GM18520 (cell line): ENCODE measurements around the gene C1orf210.

Experiments used
- ATAC-seq: cut with Tn5 transposase; IDR thresholded peaks from one replicate; pipeline ENCODE4 v1.9.1; 2021; ENCODE audit not compliant: unreplicated experiment

The C1orf210 gene

DNA sequence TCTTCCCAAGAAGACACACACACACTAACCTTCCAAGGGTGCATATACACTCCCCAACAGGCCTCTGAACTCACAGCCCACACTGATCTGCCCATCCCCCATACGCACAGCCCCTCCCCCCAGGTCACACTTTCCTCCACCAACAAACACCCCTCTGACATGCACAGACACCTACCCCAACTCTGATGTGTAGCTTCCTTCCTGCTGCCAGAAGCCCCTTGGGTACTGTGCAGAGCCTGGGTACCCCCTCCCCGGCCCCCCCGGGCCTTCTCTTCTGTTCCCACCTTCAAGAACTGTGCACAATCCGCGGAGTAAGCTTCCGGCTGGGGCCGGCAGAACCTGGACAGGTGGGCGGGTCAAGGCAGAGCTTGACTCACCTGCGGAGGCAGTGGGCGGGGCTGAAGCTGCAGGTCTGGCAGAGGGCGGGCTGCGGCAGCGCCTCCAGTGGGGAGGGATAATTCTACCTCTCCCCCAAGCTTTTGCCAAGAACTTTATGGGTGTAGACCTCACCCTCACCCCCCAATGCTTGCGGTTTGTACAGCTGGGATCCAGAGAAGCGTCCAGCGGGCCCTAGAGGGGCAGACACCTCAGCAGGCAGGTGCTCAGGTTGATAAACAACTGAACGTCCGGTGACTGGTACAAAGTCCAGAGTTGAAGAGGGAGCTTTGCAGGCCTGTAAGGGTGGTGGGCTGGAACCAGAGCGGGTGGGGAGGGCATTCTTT is at the start of gene C1orf210:
C1orf210 (minus strand) TSS at position 313 of the 722 bp plus-strand sequence. CDS start 2,311 bp downstream, outside the sequence.
- no peak for ATAC-seq

DNA sequence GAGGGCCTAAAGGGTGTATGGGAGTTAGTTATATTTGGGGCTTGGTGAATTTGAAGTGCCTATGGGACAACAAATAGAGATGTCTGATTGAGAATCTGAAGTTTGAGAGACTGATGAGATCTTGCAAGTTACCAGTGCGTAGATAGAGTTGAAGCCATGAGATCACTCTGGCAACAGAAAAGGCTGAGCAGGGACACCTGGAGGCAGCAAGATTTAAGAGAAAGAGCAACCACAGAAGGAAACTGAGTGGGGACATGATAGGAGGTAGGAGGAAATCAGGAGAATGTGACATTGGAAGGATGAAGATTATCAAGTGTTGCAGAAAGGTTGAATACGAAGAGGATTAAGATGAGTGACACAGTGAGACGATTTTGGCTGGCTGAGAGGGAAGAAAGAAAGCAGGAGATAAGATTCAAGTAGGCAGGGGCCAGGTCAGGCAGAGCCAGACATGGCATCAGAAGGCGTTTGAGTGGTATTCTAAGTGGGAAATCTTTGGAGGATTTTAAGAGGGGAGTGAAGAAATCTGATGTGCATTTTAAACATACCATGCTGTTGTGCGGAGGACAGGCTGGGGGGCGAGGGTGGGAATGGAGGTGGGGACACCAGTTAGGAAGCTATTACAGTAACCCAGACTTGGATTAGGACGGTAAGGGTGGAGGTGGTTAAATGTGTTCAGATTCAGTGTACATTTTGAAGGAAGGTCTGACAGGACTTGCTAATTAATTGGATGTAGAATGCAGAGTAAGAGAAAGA is 49.2 kb upstream of the C1orf210 start:
- no peak for ATAC-seq

DNA sequence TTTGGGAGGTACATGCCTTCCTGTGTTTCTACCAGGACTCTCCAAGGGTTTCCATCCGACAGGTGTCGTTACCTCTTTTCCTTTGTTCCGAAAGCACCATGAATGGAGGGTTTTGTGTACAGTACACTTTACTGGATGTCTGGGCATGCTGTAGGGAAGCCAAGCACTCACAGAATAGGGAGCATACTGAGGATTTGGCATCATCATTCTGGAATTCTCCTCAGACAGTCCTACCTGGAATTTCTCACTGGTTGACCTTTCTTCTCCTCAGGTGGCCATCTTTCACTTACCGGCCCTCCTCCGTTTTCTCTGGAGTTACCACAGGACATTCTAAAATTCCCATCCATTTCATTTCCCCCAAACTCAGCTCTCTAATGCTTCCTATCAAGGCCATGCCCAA is 46.3 kb upstream of the C1orf210 start:
- ATAC-seq: no peak

DNA sequence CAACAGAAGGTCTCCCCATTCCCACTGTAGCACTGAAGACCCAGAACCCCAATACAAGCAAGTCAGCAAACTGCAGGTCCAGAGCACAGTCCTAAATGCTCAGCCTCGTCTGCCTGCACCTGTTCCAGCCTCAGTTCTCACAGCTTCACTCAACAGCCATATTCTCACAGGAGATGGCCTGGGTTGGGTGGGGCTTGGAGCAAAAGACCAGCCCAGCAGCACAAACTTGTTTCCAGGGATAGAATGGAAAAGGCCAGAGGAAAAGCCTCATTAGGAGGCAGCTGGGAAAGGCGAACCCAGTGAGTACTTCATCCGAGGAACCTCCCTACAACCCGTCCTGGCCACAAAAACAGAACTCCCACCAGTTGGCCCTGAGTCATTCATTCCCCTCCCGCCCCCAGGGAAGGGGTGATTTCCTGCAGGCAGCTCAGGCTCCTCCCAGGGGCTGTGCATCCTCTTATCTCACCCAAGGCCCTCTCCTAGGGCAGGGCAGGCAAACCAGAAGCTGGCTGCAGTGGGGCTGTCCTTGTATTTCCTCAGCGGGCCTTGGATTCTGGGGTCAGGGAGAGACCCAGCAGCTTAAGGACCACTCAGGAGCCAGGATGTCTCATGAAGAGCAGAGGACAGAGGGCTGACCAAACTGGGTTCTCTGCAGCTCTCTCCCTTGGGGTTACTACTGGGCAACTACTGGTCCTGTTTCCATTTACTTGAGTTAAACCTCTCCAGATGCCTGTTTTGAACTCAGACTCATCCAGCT is 44.8 kb upstream of the C1orf210 start:
- no peak for ATAC-seq

DNA sequence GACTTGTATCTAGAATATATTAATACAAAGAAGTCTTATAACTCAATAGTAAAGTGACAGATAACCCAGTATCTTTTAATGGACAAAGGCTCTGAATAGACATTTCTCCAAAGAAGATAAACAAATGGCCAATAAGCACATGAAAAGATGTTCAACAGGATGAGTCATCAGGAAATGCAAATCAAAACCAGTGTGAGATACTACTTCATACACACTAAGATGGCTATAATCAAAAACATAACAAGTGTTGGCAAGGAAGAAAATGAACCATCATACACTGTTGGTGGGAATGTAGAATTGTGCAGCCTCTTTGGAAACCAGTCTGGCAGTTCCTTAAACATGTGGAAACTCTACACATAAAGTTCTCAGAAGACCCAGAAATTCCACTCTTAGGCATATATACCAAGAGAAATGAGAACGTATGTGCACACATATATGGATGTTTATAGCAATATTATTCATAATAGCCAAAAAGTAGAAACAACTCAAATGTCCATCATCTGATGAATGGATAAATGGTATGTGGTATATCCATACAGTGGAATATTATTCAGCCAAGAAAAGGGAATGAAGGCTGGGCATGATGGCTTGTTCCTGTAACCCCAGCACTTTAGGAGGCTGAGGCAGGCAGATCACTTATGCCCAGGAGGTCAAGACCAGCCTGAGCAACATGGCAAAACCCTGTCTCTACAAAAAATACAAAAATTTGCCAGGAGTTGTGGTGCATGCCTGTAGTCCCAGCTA is 42.3 kb upstream of the C1orf210 start:
- ATAC-seq: no peak

DNA sequence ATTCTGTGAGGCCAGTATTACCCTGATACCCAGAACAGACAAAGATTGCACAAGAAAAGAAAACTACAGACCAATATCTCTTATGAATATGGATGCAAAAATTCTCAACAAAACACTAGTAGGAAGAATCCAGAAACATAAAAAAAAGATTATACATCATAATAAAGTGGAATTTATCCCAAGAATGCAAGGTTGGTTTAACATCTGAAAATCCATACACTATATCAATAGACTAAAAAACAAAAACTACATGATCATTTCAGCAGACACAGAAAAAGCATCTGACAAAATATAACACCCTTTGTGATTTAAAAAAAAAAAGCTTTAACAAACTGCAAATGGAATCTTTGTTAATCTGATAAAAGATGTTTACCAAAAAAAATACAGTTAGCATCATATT is 40.0 kb upstream of the C1orf210 start:
- no peak for ATAC-seq

DNA sequence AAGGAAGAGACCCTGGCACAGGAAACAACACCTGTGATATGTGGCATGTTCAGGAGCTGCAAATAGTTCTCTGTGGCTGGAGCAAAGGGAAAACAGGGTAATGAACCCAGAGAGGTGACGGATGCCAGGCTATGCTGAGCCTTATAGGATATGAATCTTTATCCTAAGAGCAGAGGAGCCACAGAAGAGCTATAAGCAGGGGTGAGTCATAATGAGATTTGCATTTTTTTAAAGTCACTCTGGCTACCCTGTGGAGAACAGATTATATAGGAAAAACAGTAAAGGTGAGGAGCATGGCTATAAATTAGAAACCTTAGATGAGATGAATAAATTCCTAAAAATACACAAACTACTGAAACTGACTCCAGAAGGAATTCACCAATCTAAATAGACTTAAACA is 39.4 kb upstream of the C1orf210 start:
- no peak for ATAC-seq

DNA sequence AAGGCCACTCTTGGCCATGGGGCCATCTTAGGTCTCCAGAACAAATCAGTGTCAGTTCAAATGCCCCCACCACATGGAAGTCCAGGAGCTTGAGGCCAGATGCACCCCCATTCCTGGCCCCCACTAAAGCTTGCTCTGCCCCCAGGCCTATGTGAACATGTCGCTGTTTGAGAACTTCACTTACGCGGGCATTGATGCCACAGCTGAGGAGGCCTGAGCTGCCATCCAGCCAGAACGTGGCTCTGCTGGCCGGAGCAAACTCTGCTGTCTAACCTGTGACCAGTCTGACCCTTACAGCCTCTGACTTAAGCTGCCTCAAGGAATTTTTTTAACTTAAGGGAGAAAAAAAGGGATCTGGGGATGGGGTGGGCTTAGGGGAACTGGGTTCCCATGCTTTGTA is 37.1 kb upstream of the C1orf210 start:
- no peak for ATAC-seq

DNA sequence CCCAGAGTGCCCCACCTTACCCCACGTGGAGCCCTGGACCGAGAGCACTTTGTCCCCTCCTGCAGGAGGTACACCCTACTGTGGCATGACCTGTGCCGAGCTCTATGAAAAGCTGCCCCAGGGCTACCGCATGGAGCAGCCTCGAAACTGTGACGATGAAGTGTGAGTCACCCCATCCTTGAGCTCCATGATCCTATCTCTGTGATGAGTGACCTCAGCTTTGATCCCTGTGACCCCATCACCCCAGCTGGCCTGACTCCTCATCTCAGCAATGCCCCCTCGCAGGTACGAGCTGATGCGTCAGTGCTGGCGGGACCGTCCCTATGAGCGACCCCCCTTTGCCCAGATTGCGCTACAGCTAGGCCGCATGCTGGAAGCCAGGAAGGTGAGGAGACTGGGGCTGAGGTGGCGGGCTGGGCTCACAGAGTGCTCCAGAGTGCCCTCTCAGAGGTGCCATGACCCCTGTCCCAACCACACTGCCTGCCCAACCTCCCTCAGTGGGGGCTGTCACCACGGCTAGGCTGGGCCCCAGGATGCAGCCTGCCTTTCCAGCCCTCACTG is 36.0 kb upstream of the C1orf210 start:
- ATAC-seq: no peak

DNA sequence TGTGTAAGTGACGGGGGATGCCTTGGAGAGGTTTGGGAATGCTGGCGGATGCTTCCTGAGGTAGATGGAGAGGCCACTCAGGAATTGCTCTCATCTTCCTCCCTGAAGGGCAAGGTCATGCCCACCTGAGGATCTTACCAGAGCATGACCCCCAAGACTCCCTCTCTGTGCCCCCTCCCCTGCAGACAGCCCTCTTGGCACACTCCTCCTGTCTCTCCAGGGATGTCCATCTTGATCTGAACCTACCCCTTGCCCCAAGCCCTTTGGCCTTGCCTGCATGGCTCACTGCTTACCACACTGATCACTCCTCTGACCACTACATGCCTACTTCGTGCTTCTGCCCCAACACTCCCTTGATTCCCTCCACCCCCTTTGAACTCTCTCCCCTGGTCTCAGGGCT is 34.4 kb upstream of the C1orf210 start:
- ATAC-seq: no peak

DNA sequence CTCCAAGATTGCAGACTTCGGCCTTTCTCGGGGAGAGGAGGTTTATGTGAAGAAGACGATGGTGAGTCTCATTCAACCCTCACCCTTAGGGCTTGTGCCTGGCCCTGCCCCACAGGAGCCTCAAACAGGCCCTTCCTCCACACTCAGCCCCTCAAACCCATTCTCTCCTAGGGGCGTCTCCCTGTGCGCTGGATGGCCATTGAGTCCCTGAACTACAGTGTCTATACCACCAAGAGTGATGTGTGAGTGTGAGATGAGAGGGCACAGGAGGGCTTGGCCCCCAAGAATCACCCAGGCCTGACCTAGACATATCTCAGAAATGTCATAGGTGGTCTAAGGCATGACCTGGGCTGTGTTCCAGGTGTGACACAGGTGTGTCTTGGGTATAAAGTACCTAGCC is 33.9 kb upstream of the C1orf210 start:
- ATAC-seq: no peak

DNA sequence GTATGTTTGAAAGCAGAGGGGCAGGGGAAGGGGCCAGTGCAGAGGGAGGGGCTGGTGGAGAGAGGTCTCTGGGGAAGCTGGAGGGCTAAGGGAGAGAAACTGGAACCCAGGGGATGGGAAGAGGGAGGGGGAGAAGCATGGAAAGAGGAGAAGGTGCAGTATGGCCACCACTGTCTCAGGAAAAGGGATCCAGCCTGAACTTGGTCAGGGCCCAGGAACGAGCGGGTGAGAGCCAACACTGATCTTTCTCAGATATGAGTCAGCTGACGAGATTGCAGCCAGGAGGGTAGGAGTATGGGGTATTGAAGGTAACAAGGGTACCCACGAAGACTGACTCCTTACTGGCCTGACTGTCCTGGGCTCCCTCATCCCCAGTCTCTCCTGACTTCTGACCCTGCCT is 33.5 kb upstream of the C1orf210 start:
- no peak for ATAC-seq

DNA sequence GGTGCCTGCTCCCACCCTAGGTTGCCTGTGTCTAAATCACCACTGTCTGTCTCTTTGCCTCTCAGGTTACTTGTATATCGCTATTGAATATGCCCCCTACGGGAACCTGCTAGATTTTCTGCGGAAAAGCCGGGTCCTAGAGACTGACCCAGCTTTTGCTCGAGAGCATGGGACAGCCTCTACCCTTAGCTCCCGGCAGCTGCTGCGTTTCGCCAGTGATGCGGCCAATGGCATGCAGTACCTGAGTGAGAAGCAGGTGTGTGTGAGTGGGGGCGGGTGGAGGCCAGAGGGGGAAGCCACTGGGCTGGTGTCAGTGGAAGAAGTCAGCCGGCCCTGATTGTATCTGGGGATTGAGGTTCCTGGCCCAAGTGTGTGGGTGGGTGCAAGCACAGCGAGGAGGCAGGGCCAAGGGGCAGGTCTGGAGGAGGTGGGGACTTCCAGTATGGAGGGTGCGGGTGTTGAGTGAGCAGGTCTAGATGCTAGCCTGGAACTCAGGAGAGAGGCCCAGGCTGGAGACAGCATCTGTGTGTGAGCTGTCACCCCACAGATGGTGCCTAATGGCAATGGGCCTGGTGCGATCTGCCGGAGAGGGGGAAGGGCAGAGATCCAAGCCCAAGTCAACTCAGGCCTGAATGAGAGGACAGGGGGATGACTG is 32.6 kb upstream of the C1orf210 start:
- ATAC-seq: no peak

DNA sequence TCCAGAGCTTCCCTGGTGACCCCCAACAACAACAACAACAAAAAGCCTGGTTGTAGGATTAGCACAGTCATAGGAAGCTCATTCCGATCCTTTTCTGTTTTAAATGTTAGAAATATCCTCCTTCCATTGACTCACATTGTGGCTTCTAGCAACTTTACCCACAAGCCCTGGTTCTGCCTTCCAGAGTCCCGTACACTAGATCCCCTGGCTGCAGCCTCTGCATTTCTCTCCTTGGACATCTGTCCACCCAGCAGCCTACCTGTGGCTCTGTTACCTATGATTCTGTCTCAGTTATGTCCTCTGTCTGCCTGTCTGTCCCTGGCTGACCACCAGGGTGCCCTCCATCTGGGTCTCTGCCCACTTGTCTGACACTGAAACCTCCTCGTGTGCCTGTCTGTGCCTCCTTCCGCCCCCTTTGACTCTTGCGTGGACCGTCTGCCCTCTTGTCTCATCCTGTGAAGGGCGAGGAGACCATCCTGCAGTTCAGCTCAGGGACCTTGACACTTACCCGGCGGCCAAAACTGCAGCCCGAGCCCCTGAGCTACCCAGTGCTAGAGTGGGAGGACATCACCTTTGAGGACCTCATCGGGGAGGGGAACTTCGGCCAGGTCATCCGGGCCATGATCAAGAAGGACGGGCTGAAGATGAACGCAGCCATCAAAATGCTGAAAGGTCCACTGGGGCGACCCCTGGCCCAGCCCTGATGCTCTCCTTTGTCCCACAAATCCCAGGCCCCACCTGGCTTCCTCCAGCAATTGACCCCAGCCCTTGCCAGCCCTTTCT is 31.5 kb upstream of the C1orf210 start:
- no peak for ATAC-seq

DNA sequence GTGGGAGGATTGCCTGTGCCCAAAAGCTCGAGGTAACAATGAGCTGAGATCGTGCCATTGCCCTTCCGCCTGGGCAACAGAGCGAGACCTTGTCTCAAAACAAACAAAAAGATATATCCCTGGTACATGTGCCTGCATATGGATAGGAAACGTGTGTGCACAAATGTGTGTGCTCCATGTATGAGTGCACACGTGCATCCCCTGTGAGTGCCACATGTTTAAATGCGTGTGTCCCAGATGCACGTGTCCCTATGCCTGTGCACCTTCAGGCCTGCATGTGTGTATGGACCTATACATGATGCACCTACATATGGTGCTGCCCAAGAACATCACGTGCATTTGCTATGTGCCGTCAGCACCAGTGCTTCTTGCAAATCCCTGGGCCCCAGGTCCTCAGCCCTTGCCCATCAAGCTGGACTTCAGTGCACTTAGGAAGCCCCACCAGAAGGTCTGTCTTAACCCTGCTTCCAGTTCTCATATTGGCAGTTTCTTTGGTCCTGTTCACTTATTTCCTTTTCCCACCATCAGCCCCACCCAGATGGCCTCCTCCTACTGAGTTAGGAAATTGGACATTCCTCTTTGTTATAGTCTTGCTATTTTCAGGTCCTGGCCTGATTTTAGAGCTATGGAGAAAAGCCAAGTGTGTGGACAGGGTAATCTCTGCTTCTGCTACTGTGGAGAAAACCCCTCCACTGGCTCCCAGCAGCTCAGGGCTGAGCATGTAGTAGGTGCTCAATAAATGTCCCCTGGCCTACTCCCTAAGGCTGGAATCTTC is 30.8 kb upstream of the C1orf210 start:
- no peak for ATAC-seq

DNA sequence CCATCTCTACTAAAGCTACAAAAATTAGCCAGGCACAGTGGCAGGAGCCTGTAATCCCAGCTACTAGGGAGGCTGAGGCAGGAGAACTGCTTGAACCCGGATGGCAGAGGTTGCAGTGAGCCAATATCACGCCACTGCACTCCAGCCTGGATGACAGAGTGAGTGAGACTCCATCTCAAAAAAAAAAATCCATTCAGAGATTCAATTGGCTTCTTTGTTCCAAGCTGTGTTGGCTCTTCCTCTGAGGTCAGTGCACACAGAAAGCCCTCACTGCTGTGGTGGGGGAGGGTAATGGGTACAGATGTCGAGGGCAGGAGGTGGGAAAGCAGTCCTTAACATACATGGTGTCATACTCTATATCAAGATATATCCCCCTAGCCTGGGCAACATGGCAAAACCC is 30.1 kb upstream of the C1orf210 start:
- ATAC-seq: no peak

DNA sequence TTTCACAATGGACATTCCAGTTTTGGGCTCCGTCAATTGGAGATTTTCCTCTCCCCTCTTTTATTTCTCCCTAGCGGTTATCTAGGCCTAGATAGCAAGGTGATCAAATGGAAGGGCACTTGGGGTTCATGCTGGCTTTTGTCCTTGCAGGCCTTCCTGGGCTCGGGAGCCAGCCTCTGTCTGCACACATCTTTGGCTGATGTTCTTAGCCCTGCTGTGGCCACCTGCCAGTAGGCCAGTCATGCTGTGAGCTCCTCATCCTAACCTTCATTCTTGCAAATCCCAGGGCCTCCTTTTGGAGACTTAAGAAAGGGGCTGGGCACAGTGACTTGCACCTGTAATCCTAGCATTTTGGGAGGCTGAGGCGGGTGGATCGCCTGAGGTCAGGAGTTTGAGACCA is 28.9 kb upstream of the C1orf210 start:
- no peak for ATAC-seq

DNA sequence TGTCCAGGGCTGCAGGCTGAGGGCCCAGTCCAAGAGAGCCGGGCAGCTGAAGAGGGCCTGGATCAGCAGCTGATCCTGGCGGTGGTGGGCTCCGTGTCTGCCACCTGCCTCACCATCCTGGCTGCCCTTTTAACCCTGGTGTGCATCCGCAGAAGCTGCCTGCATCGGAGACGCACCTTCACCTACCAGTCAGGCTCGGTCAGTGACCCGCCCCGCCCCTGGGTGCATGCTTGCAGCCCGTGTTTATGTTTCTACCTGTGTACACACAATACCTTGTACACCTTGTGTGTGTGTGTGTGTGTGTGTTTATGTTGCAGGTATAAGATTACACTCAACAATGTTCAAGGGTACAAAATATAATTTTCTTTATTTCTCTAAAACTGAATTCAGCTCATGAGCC is 28.4 kb upstream of the C1orf210 start:
- ATAC-seq: no peak
